Pons (tissue), 1 donor: Measurements from ENCODE around the gene HOXB5.

Experiments used
- DNase-seq: peaks from one replicate; pipeline ENCODE4 v3.0.0-alpha.2; 2016; ENCODE audit warnings: low spot score

Gene HOXB5

DNA sequence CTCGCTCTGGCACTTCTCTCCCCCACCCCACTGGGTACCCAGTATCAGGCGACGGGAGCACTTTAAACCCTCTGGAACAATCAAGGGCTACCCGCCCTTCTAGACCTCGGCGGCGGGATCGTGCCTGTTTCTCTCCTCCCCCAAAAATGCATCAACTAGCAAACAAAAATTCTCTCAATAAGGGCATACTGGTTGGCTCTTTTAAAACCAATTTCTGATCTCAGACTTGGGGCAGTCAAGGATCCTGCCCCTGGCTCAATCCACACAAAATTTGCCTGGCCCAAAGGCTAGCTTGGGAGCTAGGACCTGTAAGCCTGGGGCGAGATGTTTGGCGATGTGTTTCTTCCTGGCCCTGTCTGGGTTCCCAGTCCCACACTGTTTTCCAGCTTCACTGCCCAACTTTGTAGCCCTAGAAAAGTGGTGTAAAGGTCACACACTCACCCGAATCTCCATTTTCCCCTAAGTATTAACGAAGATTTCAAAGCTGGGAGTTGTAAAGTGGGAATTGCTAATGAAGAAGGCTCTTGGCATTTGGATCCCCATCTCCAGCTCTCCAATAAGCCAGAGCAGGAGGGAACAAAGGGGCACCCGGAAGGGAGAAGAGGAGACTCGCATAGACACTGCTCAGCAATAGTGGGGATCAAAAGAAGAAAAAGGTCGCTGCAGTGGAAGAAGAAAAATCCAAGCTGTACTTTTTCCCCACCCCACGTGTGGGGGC is 34.3 kb downstream of the HOXB5 start:
- no peak for DNase-seq

DNA sequence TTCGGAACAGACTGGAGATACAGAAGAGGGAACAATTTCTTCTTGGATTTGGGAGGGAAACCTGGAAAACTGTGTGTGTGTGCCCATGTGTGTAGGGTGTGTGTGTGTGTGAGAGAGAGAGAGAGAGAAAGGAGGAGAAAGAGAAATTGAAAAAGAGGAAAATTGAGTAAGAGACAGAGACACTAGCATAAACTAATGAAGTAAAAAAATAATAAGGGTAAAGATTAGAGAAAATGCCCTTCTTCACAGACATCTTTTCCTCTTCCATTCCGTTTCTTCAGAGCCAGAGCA is 34.8 kb downstream of the HOXB5 start:
- no peak for DNase-seq

DNA sequence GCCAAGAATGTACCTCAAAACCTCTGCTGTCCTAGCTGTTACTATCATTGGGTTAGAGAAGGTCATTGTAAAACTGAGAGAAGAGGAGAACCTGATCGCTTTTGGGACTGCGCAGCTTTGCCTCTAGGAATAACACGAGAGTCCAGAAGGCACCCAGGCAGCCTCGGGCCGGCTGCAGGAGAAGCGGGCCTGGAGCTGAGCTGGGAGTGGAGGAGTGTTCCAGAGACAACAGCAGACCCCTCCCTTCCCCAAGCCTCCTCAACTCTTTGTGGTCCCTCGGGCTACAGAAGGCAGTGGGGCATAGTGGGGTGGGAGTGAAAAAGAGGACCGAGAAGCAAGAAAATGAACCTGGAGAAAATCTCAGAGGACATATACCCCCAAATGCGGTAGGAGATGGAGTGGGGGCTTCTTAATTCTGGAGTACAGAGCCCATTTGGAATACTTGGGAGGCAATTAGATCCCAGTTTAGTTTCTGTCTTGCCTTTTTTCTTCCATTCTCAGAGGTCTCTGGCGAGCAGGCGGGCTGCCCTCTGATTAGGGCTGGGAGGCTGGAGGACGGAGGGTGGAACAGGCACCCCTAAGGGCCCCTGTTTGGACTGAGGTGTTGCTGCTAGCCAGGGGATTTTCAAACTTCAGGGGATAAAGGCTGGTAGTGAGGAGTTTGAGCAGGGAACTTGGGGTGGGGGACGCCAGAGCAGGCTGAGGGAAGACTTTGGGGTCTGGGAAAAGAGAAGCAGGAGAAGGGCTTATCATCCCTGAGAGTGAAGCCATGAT is 35.3 kb downstream of the HOXB5 start:
- no peak for DNase-seq

DNA sequence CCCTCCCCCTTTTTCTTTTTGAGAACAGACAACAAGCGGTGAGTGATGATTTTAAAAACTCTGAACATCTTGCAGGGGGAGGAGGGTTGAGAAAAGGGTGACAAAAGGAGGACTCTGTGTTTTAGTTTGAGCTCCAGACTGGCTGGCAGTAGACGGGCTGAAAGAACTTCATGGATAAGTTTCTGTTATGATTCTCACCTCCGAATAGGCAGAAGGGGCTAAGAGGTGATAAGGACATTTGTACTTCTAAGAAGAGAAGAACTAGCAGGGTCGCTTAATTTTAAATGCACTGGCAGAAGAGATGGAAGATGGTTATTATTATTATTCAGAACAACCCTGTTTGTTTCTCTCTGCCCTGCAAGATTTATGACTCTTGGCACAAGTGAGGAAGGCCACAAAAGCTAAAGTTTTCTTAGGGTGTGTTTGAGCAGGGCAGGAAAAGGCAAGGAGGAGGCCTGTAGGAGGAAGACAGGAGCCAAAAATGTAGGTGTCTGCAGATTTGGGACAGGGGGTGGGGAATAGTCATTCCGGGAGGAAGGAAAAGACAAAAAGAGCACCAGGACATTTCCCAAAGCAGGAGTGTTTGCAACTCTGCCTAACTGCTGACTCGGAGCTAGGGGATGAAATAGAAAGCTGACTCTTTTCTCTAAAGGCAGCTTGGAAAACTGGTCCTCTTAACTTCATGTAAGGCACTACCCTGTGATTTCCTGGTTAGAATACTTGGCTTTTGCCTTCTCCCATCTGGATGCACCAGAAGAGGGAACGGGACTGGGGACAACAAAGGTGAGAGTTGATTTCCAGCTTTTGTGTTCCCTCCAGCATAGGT is 36.8 kb downstream of the HOXB5 start:
- no peak for DNase-seq

DNA sequence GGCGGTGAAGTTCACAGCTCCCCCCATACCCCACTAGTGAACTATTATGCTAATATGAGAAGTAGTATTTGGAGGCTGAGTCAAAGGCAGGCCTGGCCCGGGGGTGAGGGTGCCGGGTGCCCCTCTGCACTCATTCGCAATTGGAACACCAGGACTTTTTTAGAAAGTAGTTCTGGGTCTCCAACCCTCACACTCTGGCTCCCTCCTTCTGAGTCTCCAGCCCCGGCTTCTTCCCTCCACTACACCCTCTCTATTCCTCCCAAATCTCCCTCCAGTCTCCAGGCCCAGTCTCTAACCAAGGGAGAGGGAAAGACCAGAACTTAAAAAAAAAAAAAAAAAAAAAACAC is 37.4 kb downstream of the HOXB5 start:
- DNase-seq = no peak

DNA sequence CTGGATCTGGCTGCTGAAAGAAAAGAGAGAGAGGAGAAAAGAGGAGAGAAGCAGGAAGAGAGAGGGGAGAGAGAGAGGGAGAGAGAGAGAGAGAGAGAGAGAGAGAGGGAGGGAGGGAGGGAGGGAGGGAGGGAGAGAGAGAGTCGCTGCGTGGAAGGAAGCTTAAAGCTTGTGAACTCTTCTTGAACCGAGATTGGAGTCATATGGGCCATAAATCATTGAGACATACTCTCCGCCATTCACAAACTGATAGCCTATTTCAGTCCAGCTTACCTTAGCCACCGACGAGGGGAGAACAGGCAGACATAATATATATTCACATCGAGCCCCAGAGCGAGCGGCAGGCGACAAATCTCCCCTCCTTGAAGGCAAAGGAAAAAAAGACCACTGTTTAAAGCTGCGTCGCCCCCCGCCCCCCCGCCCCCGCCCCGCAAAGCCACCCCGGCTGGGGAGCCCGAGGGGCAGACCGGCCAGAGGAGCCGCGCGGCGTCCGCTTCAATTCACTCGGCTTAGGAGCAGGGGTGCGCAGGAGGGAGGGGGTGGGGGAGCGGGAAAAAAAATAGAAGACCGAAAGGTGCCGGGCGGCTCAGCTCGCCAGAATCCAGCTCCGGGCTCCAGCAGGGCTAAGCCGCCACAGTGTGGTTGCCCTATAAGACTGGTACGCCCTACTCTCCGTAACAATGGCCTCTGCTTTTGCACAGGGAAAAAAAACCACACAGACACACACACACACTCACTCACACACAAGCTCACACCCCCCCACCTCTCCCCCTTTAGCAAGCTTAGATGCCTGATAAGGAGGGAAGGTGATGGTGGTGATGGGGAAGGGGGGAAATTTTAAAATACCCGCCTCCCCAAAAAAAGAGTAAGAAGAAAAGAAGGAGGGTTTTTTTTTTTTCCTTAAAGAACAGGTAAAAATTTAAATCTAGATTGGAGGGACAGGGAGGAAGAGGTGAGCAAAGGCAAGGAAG is 38.0 kb downstream of the HOXB5 start:
- no peak for DNase-seq

DNA sequence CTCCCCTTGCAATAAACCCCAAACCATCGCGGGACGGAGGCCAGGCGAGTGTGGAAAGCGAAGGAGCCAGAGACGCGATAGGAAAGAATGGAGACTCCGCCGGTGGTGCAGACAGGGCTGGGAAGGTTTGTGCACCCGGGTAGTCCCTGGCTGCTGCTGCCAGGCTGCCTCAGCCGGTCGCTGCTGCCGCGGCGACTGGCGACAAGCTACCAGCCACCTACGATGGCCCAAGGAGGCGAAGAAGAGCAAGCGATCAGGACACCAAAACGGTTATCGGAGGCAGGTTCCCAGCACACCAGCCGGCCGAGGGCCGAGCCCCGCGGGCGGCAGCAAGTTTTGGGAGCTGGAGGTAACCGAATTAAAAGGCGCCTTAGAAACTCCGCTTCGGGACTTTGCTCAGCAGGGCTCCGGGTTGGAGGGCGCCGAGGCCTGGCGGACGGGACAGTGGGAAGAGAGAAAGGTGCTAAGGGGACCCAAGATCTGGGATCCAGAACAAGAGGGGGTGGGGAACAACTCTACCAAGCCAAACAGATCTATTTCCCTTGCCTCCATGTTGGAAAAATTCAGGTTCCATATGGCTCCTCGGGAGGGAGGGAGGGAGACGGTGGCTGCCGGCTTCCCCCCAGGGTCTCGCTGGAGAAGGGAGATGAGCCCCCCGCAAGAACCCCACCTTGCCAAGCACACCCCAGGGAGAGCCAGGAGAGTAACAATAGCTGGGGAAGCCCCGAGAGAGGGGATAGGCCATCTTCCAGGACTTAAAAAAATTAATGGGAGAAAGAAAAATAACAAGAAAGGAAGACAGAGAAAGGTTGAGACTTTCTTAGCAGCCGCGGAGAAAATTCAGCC is 38.9 kb downstream of the HOXB5 start:
- no peak for DNase-seq

DNA sequence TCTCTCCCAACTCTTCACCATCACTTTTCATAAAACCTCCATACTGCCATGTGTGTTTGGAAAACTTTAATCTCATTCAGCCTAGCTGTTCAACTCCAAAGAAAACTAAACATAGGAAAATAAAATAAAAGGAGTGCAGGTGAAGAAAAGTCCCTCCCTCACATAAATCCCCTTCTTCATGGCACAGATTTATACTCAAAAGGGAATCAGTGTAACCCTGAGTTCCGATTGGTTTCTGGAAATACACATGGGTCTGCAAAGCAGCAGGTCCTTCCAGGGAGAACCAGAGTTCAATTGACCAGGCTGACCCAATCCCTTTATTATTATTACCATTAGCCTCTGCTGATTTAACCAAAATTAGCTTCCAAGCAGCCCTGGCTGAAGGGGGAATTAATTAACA is 39.8 kb downstream of the HOXB5 start:
- DNase-seq = no peak

DNA sequence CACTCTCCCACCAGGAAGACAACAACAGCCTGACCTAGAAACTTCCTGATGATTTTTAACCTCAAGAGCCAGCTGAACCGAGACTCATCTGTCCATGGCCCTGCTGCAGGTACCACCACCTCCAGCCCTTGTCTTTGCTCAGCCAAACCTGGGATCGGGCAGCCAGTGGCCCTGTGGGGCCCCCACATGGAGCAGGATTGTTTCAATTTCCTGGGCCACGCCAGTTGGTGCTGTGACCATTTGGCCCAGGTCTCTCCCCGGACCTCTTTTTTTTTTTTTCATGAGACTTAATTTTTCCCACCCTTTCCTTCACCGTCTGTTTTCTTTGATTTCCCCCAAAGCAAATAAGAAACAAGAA is 40.4 kb downstream of the HOXB5 start:
- no peak for DNase-seq

DNA sequence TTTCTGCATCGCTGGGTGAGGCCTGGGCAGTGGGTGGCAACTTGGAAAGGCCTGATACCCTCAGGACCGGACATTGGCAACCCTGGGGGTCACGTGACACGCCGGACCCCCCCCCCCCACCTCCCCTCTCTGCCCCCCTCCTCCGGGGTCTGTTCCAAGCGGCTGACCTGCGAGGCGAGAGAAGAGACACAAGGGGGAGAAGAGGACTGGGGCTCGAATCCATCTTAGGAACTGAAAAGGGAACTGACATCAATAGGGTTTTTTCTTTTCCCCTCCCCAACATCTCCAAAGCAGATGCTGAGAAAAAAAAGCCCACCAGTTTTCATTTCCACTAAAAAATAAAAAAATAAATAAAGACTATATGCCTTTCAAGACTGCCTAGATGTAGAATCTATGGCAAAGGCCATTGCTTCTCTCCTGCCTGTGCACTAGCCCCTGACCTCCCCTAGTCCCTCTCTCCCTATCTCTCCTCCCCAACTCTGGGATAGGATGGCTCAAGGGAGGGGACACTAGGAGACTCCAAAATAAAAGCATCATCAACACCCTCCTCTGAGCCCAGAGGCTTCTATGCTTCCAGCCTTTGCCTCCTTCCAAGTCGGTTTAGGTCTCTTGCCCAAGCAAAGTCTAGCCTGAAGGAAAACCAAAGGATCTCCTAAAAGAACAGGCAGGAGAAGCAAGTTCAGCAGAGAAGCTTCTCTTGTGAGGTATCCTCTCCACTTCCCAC is 41.0 kb downstream of the HOXB5 start:
- no peak for DNase-seq

DNA sequence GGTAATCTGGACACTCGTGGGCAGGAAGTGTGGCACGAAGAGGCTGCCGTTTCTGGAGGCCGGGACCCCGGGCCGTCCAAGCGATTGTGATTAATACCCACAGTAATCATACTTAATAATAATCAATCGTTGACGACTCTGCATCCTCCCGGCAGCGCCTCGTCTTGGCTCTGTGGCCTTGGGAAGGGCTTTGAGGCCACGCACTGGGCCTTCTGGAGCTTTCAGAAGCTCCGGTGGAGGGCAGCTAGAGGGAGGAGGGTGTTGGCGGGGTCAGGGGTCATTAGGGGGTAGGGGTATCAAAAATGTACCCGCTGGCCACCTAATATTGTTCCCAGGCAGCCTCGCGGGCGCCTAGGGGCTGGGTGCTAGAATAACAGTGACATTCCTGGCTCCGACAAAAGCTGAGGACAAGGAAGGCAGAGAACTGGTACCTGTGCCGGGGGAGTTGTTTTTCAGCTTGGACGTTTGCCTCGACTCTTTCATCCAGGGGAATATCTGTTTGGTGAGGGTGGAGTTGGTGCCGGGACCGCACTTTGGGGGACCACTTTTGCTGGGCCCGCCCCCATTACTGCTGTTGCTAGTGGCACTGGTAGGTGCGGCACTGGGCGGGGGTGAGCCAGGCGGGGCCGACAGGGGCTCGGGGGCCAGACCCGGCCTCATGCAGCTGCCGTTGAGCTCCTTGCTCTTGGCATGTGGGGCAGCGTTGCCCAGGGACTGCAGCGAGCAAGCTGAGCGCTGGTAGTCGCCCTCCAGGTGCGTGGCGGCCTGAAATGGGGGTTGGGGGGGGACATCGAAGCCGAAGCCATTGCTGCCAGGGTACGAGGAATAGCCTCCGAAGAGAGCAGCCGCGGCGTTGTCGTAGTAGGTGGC is 41.7 kb downstream of the HOXB5 start:
- DNase-seq = no peak

DNA sequence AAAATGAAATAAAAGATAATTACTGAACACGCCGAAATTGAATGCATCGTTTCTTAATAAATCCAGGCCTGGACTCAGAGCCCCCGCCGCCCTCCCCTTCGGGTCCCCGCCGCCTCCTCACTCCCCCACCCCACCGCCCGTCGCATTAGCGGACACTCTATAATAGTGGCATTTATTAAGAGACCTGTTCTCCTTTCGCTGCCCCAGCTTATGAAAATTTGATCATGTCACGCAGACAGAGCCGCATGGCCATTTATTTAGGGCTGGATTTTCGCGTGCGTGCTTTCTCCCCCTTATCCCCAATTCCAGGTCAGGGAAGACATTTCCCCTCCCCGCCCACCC is 42.4 kb downstream of the HOXB5 start:
- DNase-seq = no peak

DNA sequence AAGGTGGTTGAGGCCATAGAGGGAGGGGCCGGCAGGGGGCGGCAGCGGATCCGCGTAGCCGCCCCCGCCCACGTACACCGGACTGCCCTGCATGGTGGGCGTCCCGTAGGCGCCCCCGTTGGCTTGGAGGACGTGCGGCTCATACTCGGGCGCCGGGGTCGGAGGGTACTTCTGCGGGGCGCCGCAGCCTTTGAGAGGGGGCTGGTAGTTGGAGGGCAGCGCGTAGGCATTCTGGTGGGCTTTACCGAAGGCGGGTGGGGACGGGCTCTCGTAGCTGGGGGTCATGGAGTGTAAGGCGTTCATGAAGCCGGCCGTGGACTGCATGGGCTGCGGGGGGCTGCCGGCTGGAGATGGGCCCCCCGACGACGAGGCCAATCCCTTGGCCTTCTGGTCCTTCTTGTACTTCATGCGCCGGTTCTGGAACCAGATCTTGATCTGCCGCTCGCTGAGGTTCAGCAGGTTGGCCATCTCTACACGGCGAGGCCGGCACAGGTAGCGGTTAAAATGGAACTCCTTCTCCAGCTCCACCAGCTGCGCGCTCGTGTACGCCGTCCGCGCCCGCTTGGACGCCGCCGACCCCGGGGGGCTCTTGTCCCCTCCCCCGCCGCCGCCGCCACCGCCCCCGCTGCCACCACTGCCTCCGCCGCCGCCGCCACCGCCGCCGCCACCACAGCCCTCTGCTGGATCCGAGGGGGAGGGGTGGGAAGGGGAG is 42.9 kb downstream of the HOXB5 start:
- DNase-seq = no peak

DNA sequence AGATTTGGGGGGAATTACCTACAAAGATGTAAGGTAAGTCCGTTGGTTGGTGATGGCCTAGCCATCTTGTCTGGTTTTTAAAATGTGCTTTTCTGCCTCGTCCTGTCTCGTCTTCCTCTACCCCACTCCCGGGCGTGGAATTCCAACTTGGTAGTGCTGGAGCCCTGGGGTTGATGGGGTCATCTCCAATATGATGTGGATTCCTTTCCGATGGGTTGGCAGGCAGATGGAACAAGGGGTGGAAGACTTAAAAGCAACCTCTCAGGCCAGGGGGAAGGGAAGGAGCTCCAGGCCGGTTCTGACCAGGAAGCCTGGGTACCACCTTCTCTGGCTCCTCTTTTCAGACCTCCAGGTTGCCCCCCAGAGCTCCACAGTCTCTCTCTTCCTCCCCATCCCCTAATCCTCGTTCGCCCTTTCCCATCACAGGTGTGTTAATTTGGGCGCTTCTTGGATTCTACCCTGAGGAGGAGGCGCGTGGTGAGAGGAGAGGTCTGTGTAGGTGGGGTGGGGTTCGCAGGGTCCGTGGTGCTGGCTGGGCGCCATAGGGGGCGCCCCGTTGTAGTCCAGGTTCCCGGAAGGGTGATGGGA is 43.6 kb downstream of the HOXB5 start:
- DNase-seq = no peak

DNA sequence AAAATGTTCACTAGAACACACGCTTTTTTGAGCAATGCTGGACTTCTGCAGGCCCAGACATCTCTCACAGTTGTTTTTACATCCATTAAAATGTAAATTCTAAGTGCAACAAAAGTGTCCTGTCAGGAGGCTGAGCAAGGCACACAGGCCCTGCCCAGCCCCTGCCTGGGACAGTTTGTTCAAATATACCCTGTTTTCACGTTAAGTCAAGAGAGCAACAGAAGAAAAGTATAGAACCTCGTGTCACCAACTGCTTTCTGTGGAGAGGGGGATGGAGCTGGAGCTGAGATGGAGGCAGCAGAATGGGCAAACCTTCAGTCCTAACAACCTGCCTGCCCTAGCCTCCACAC is 44.3 kb downstream of the HOXB5 start:
- DNase-seq = no peak

DNA sequence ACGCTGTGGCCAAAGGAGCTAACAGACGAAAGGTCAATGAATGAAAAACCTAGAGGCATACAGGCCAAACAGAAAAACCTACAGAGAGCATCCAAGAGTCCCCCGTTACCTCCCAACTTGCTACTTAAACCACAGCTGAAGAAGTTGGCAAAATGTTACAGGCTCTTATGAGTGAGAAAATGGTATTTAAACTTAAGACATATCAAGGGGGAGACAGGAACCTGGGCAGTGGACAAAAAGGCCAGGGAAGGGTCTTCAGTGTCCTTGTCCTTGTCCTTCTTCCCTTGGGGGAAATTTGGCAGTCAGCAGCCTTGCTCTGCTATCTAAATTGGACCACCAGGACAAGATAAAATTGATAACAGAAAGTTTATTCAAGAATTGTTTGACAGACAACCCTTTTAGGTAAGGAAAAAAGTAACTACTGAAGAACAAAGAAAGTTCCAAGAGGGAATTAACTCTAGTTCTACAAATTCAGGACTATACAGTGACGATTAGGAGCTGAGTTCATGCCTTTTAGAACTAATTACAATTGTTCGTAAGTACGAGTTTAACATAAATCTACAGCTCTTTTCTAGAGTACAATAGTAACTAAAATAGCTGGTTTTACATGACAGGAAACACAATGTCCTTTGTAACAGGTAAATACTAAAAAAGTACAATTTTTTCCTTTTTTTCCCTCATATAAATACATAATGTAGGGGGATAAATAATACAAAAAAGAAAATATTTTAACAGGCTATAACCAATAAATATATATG is 44.9 kb downstream of the HOXB5 start:
- DNase-seq = no peak

DNA sequence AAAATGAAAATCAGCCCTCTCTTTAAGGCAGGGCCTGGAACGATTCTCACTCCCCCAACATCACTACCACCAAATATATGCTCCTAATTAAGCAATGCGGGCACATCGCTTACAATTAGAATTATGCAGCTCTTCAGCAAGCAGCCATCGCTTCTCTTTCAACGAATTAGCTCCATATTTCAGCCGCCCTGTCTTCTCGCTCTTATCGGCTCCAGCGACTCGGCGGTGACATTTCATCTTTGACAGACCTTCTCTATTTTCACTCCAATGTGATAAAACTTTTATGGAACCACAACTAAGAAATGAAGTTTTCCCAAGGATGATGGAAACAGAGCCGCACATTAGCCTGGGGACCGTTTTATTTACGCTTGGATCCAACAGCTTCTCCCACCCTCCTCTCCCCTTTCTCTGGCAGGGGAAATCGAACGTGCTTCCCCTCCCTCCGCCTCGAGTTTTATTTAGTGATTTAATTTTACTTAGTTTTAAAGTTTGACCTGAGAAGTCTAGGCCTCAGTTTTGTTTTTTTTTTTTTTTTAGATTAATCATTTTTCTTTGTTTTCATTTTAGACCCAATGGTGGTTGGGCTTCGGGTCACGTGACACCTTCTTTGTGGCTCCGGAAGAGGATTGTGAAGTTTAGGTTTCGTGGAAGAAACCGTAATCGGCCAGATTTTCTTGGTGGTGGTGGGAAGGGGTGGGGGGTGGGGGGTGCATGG is 45.6 kb downstream of the HOXB5 start:
- DNase-seq = no peak
